ENCODE results near the gene OASL.

DNA sequence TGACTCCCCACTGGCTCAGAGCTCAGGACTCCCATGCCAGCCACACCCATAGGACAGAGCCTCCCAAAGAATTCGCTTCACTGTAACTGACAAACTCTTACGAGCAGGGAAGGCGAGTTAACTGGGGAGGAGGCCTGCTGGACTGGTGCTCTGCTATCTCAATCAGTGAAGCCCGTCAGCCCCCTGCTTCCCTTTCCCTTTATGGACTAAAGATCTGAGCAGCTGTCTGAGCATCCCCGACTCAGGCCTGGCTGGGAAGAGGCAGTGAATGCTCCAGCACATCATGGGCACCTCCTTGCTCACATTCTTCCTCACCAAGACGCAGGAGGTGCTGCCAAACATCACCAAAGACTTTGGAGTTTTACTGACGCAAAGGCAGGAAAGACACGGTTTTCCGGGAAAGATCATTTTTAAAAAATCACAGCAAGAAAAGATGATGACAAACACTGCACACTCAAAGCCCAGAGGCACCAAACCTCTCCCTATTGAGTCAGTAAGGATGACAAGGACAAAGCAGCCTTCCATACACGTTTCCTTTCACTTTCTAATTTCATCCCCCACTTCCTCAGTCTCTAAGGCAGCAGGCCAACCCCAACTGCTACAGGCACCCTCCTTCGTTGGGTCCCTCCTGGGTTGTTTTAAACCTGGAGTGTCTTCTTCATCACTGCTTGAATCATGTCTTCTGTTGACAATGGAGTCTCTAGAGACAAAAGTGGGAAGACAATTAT, 48.6 kb upstream of the OASL start:
- TF ChIP-seq, protein P1, sequence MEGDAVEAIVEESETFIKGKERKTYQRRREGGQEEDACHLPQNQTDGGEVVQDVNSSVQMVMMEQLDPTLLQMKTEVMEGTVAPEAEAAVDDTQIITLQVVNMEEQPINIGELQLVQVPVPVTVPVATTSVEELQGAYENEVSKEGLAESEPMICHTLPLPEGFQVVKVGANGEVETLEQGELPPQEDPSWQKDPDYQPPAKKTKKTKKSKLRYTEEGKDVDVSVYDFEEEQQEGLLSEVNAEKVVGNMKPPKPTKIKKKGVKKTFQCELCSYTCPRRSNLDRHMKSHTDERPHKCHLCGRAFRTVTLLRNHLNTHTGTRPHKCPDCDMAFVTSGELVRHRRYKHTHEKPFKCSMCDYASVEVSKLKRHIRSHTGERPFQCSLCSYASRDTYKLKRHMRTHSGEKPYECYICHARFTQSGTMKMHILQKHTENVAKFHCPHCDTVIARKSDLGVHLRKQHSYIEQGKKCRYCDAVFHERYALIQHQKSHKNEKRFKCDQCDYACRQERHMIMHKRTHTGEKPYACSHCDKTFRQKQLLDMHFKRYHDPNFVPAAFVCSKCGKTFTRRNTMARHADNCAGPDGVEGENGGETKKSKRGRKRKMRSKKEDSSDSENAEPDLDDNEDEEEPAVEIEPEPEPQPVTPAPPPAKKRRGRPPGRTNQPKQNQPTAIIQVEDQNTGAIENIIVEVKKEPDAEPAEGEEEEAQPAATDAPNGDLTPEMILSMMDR (IDR thresholded peaks at IDR 0.05), result no peak
- no peak for TF ChIP-seq POLR2A (IDR thresholded peaks at IDR 0.05)

All from prostate gland (tissue), 2 donors.